NCI-H524 (cell line): ENCODE measurements around the gene CACNG7.
"Not testable (repeated sequence)": the region's sequence is repeated elsewhere in the genome, so short reads cannot be mapped to it uniquely, and the experiment has no call there.

Source experiments
- DNase-seq, 2 experiments: peaks; one replicate each; lab custom pipeline; 2025; lab: John Stamatoyannopoulos, UW

The CACNG7 gene

GRCh38 chr19:53906211-53907192 lies 2.6 kb upstream of the CACNG7 start:
- DNase-seq: no peak

GRCh38 chr19:53907193-53907581 lies 1.9 kb upstream of the CACNG7 start:
- DNase-seq: no peak

GRCh38 chr19:53907690-53908089 lies 1.4 kb upstream of the CACNG7 start:
- DNase-seq: no peak

GRCh38 chr19:53908106-53908934 lies 758 bp upstream of the CACNG7 start:
- no peak for DNase-seq

- DNase-seq: no peak
These were observed 542 bp downstream of the CACNG7 start for GRCh38 chr19:53909471-53910169.

- DNase-seq: no peak
These were observed 1.1 kb downstream of the CACNG7 start for GRCh38 chr19:53910170-53910518.

GRCh38 chr19:53912653-53913052 lies 3.6 kb downstream of the CACNG7 start:
- no peak for DNase-seq

- no peak for DNase-seq
These were observed 5.9 kb downstream of the CACNG7 start for GRCh38 chr19:53915000-53915399.

- DNase-seq: no peak
These were observed 6.9 kb downstream of the CACNG7 start for GRCh38 chr19:53916004-53916403.

GRCh38 chr19:53917356-53917755 lies 8.3 kb downstream of the CACNG7 start:
- no peak for DNase-seq

- no peak for DNase-seq
These were observed 18.7 kb downstream of the CACNG7 start for GRCh38 chr19:53927739-53928138.

- DNase-seq: no peak
These were observed 27.0 kb downstream of the CACNG7 start for GRCh38 chr19:53936029-53936428.

GRCh38 chr19:53942001-53942786 lies 33.1 kb downstream of the CACNG7 start:
- no peak for DNase-seq

GRCh38 chr19:53944416-53944815 lies 35.3 kb downstream of the CACNG7 start:
- DNase-seq: no peak

GRCh38 chr19:53944933-53945332 lies 35.9 kb downstream of the CACNG7 start:
- DNase-seq: no peak

GRCh38 chr19:53945441-53945840 lies 36.4 kb downstream of the CACNG7 start:
- DNase-seq: no peak

GRCh38 chr19:53945998-53946397 lies 36.9 kb downstream of the CACNG7 start:
- no peak for DNase-seq

GRCh38 chr19:53947624-53948023 lies 38.5 kb downstream of the CACNG7 start:
- DNase-seq: no peak

GRCh38 chr19:53948611-53949010 lies 39.5 kb downstream of the CACNG7 start:
- DNase-seq: not testable (repeated sequence)

GRCh38 chr19:53951436-53951835 lies 42.4 kb downstream of the CACNG7 start:
- DNase-seq: no peak

GRCh38 chr19:53951947-53952346 lies 42.9 kb downstream of the CACNG7 start:
- DNase-seq: no peak

GRCh38 chr19:53953383-53953782 lies 44.3 kb downstream of the CACNG7 start:
- DNase-seq: no peak
